NK-92 (cell line): ENCODE measurements around the gene CDC6.

Experiments
- DNase-seq: peaks from one replicate; lab custom pipeline; 2025; ENCODE audit not compliant: unreplicated experiment; lab: John Stamatoyannopoulos, UW

The CDC6 gene

GRCh38 chr17:40310882-40311391 is 23.3 kb downstream of the CDC6 start:
- no peak for DNase-seq

- no peak for DNase-seq
Measured at GRCh38 chr17:40311575-40311974, 23.9 kb downstream of the CDC6 start.

- DNase-seq, result no peak
Measured at GRCh38 chr17:40312131-40312731, 24.6 kb downstream of the CDC6 start.

- no peak for DNase-seq
Measured at GRCh38 chr17:40312893-40313667, 25.4 kb downstream of the CDC6 start.

- no peak for DNase-seq
Measured at GRCh38 chr17:40313668-40314583, 26.2 kb downstream of the CDC6 start.

GRCh38 chr17:40314584-40314956 is 26.9 kb downstream of the CDC6 start:
- no peak for DNase-seq

GRCh38 chr17:40315206-40315605 is 27.5 kb downstream of the CDC6 start:
- DNase-seq, result no peak

GRCh38 chr17:40315678-40316570 is 28.2 kb downstream of the CDC6 start:
- DNase-seq, result no peak

- no peak for DNase-seq
Measured at GRCh38 chr17:40316571-40317344, 29.1 kb downstream of the CDC6 start.

- DNase-seq, result no peak
Measured at GRCh38 chr17:40317345-40317873, 29.7 kb downstream of the CDC6 start.

- DNase-seq, result no peak
Measured at GRCh38 chr17:40317880-40318829, 30.5 kb downstream of the CDC6 start.

- DNase-seq, result no peak
Measured at GRCh38 chr17:40318830-40319391, 31.2 kb downstream of the CDC6 start.

GRCh38 chr17:40319651-40320540 is 32.2 kb downstream of the CDC6 start:
- DNase-seq, result no peak

GRCh38 chr17:40320756-40321523 is 33.3 kb downstream of the CDC6 start:
- no peak for DNase-seq

- no peak for DNase-seq
Measured at GRCh38 chr17:40321524-40321929, 33.8 kb downstream of the CDC6 start.

- DNase-seq, result no peak
Measured at GRCh38 chr17:40321961-40322357, 34.3 kb downstream of the CDC6 start.
